GM18511 (cell line): ENCODE results near the gene GPHA2.
A peak's percentile ranks its signal among the peaks of the same experiment; 100 is the strongest.

Source experiments
- ATAC-seq: cut with Tn5 transposase; IDR thresholded peaks from one replicate; pipeline ENCODE4 v1.9.1; 2021; ENCODE audit warnings: mild to moderate bottlenecking, moderate library complexity; ENCODE audit not compliant: unreplicated experiment

Gene GPHA2

GRCh38 chr11:64931290-64931689, 4.4 kb downstream of the GPHA2 start:
- ATAC-seq: no peak

- no peak for ATAC-seq
Measured at GRCh38 chr11:64930340-64930739, 5.4 kb downstream of the GPHA2 start.

- ATAC-seq: no peak
Measured at GRCh38 chr11:64929625-64930024, 6.1 kb downstream of the GPHA2 start.

GRCh38 chr11:64928957-64929356, 6.7 kb downstream of the GPHA2 start:
- no peak for ATAC-seq

- ATAC-seq: no peak
Measured at GRCh38 chr11:64926689-64927088, 9.0 kb downstream of the GPHA2 start.

GRCh38 chr11:64925536-64926436, 9.9 kb downstream of the GPHA2 start:
- no peak for ATAC-seq

DNA sequence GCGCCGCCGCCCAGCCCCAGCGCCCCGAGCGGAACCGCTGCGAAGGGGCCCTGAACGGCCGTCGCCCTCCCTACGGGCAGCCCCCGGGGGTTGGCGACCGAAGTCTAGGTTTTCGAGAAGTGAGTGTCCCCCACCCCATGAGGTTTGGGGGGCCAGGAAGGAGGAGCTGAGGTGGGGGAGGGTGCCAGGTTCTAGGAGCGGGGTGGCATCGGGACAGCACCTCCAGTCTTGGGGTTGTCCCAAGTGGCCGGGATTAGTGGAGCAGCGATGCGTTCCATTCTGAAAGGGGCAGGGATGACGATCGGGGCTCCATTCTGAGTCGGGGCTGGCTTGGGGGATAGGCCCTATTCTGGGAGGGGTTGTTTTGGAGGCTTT, 10.8 kb downstream of the GPHA2 start:
- no peak for ATAC-seq

- ATAC-seq: peak; percentile 93
Measured at GRCh38 chr11:64923944-64924909, 11.5 kb downstream of the GPHA2 start, which contains the start of gene PPP2R5B. Gene PPP2R5B (plus strand): TSS chr11:64924689. CDS start chr11:64925735, 1,046 bp downstream.

DNA sequence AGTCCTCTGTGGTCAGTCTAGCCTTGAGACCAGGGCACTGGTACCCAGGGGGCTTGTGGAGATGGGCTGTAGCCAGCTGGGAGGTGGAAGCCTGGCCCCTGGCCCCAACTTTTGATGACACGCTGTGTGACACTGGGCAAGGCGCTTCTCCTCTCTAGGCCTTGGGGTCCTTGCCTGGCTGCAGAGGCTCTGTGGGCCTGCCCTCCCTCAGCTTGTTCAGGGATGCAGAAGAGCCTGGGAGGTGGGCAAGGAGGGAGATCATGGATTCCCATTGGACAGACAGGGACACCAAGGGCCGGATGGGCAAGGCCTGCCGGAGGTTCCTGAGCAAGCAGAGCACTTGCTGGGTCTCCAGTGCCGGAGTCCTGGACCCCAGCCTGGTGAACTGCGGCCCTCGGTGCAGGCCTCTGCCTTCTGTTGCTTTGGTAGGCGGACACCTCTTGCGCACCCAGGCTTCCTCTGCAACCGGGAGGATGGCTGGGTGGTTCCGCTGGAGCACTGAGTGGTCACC, 12.5 kb downstream of the GPHA2 start:
- ATAC-seq: no peak

DNA sequence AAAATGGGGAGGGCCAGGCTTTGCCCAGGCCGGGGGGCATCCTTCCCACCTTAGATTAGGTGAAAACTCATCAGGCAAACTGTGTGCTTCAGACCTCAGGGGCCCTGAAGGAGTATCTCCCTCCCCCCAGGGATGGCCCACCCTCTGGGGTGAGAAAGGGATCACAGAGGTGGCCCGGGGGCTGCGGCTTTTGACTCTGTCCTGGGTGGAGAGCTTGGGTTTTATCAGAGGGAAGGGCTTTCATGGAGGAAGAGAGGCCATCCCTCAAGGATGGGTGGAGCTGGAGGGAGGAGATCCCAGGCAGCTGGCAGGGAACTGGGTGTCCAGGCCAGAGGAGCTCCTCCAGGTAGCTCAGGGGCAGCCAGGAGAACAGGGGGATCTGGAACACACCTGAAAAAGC, 14.3 kb downstream of the GPHA2 start:
- no peak for ATAC-seq

- no peak for ATAC-seq
Measured at GRCh38 chr11:64920124-64920523, 15.6 kb downstream of the GPHA2 start.

DNA sequence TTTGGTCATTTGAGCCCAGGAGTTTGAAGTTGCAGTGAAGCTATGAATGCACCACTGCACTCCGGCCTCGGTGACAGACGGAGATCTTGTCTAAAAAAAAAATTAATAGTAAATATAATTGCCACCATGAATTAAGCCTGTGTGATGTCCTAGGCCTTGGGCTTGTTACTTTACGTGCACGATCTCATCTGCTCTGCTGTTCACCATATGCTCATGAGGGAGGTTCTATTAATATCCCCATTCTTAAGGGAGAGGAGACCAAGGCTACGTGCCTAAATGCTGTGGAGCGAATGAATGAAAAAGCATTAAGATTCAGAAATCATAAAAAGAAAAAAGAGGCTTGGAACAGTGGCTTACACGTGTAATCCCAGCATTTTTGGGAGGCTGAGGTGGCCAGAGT, 16.1 kb downstream of the GPHA2 start:
- no peak for ATAC-seq

- ATAC-seq: no peak
Measured at GRCh38 chr11:64918017-64918416, 17.7 kb downstream of the GPHA2 start.

DNA sequence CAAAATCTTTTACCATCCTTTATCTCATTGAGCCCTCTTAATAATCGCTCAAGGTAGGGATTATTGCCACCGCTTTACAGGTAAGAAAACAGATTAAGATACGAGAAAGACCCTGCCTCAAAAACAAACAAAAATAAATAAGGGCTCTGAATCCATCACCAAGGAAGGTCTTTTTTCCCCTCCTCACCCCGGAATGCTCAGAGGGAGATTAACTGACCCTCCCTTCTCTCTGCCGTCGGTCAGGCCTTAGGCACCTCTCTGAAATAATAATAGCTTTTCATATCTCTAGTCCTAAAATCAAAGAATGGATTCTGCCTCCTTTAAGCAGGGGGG, 18.1 kb downstream of the GPHA2 start:
- no peak for ATAC-seq

- peak; percentile 96 for ATAC-seq
Measured at GRCh38 chr11:64916775-64917662, 18.7 kb downstream of the GPHA2 start, which contains the start of gene ATG2A. Gene ATG2A (minus strand): TSS chr11:64917209. CDS start chr11:64917135, 74 bp downstream.

- ATAC-seq: no peak
Measured at GRCh38 chr11:64916040-64916774, 19.5 kb downstream of the GPHA2 start.

DNA sequence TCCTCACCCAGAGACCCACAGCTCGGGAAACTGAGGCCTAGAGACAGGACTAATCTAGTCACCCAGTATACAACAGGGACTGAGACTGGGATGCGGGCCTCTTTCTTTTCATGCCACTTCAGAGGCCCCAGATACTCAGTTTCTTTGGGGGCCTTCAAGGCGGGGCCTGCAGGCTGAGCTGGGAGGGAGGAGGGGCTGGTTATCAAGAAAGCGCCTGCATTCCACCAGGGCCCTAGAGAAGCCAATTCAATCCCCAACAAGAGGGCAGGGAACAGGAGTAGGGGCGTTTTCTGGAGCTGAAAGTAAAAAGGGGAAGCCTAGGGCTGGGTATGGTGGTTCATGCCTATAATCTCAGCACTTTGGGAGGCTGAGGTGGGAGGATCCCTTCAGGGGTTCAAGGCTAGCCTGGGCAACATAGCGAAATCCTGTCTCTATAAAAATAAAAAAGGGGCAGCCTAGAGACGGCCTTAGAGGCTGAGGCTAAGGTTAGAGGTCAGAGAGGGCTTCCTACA, 20.3 kb downstream of the GPHA2 start:
- no peak for ATAC-seq

DNA sequence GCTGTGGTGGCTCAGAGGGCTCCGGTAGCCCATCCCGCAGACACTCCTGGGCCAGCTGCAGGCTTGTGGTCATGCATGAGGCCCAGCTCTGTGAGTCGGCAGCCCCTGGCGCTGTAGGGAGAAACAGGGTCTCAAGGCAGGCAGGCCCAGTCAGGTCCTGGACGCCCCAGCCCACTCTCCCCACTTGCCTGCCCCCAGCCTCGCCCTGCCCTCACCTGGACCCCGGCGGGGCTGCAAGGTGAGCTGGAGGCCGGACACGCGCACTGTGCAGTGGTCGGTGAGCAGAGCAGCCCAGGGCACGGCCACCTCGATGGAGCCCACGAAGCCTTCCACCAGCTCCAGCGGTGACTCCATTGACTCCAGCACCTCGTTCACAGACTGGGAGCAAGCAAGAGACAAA, 21.6 kb downstream of the GPHA2 start:
- ATAC-seq: no peak

GRCh38 chr11:64913171-64913727, 22.4 kb downstream of the GPHA2 start:
- no peak for ATAC-seq
